H1 (cell line): ENCODE measurements around the gene LUC7L3. TPM values are rescaled to one million over a fixed set of nuclear protein-coding genes. Genes with fewer than 3 reads are reported as not detected.

Experiments
- CTCF ChIA-PET: fragments of 300-600 bp; sonication (Branson Sonifier 250); formaldehyde crosslinking; loops from one replicate; lab custom pipeline; 2021; ENCODE audit not compliant: partially characterized antibody; lab: Charles Lee
- POLR2A ChIA-PET: fragments of 300-600 bp; sonication (Branson Sonifier 250); formaldehyde crosslinking; loops from one replicate; lab custom pipeline; 2021; ENCODE audit warnings: inconsistent platforms; ENCODE audit not compliant: partially characterized antibody; lab: Charles Lee
- DNase-seq, 2 experiments: peaks; one replicate each; pipeline versions ENCODE4 v3.0.0 to v3.0.0-alpha.2; 2010 to 2022; ENCODE audit warnings: low spot score in 2 of 2, low read depth in 1 of 2, mixed read lengths in 1 of 2
- FAIRE-seq: peaks from 2 replicates; lab custom pipeline; 2011; peaks lifted over from hg19 to GRCh38; lab: Jason Lieb, UNC
- H2AFZ ChIP-seq: 2 replicates; pipeline ENCODE4 v1.8.1; 2012; ENCODE audit warnings: low read length, inconsistent platforms
- H2AK5ac ChIP-seq: 2 replicates; pipeline ENCODE4 v1.6.1; 2013; ENCODE audit warnings: low read depth, low read length
- H2BK120ac ChIP-seq: replicated peaks from 2 replicates; pipeline ENCODE3; 2013; ENCODE audit warnings: low read depth, low read length, inconsistent platforms
- H2BK12ac ChIP-seq: 2 replicates; pipeline ENCODE4 v1.6.1; 2013; ENCODE audit warnings: low read depth, low read length
- H2BK15ac ChIP-seq: 2 replicates; pipeline ENCODE4 v1.6.1; 2013; ENCODE audit warnings: low read length
- H2BK20ac ChIP-seq: 2 replicates; pipeline ENCODE4 v1.6.1; 2013; ENCODE audit warnings: low read length
- H2BK5ac ChIP-seq: 2 replicates; pipeline ENCODE4 v1.6.1; 2013; ENCODE audit warnings: low read depth, low read length
- H3K14ac ChIP-seq: 2 replicates; pipeline ENCODE4 v1.6.1; 2013; ENCODE audit warnings: inconsistent platforms; ENCODE audit not compliant: insufficient read length
- H3K18ac ChIP-seq: 2 replicates; pipeline ENCODE4 v1.6.1; 2013; ENCODE audit warnings: low read length; ENCODE audit errors: extremely low read depth
- H3K23ac ChIP-seq: 2 replicates; pipeline ENCODE4 v1.6.1; 2013; ENCODE audit warnings: inconsistent platforms; ENCODE audit not compliant: insufficient read length
- H3K23me2 ChIP-seq: 2 replicates; pipeline ENCODE4 v1.6.1; 2013; ENCODE audit warnings: low read depth, low read length
- H3K27ac ChIP-seq: 2 replicates; pipeline ENCODE4 v1.6.1; 2011; ENCODE audit warnings: low read depth, low read length, inconsistent platforms
- H3K27me3 ChIP-seq, 4 experiments: replicated peaks in 1 of 4; 1 replicate in 1 of 4; 2 replicates in 3 of 4; pipeline versions ENCODE4 v1.6.1 to v1.8.1; 2011 to 2013; ENCODE audit warnings: low read length in 3 of 4, mild to moderate bottlenecking in 3 of 4, inconsistent platforms in 2 of 4, mixed read lengths in 2 of 4, moderate library complexity in 1 of 4; ENCODE audit not compliant: control insufficient read depth in 3 of 4, insufficient read depth in 3 of 4; ENCODE audit errors: extremely low read depth in 1 of 4
- H3K36me3 ChIP-seq, 4 experiments: 2 replicates each; pipeline versions ENCODE4 v1.6.1 to v1.8.1; 2011 to 2013; ENCODE audit warnings: mild to moderate bottlenecking in 4 of 4, low read length in 3 of 4, moderate library complexity in 2 of 4, control low read depth in 1 of 4, inconsistent platforms in 1 of 4; ENCODE audit not compliant: insufficient read depth in 4 of 4, control insufficient read depth in 2 of 4
- H3K4ac ChIP-seq: replicated peaks from 2 replicates; pipeline ENCODE3; 2013; ENCODE audit warnings: low read length, low read depth, mixed read lengths, inconsistent platforms; ENCODE audit not compliant: insufficient read length
- H3K4me1 ChIP-seq, 4 experiments: replicated peaks in 1 of 4; 1 replicate in 1 of 4; 2 replicates in 3 of 4; pipeline versions ENCODE4 v1.6.1 to v1.8.1; 2011 to 2013; ENCODE audit warnings: low read length in 3 of 4, inconsistent platforms in 2 of 4, mixed read lengths in 1 of 4; ENCODE audit not compliant: insufficient read depth in 4 of 4, control insufficient read depth in 3 of 4
- H3K4me2 ChIP-seq, 2 experiments: 2 replicates each; pipeline versions ENCODE4 v1.6.1 to v1.8.1; 2011 to 2013; ENCODE audit warnings: low read depth in 2 of 2, low read length in 2 of 2, control low read depth in 1 of 2, inconsistent platforms in 1 of 2, mild to moderate bottlenecking in 1 of 2; ENCODE audit not compliant: insufficient read depth in 1 of 2
- H3K4me3 ChIP-seq, 4 experiments: fragments of 200-600, 300-600 bp in 1 of 4; sonication (generic), shearing (Covaris generic), sonication (Bioruptor Twin) in 1 of 4; 2 replicates each; pipeline versions ENCODE4 v1.5.1 to v1.8.1; 2011 to 2016; ENCODE audit warnings: low read length in 4 of 4, low read depth in 3 of 4, control low read depth in 2 of 4, inconsistent platforms in 2 of 4, mild to moderate bottlenecking in 2 of 4, mixed read lengths in 1 of 4, moderate library complexity in 1 of 4; ENCODE audit not compliant: insufficient read depth in 2 of 4; ENCODE audit errors: extremely low read depth in 1 of 4
- H3K56ac ChIP-seq: replicated peaks from 2 replicates; pipeline ENCODE3; 2013; ENCODE audit warnings: low read depth, mild to moderate bottlenecking, mixed read lengths, low read length, inconsistent platforms; ENCODE audit not compliant: insufficient read length
- H3K79me1 ChIP-seq: 2 replicates; pipeline ENCODE4 v1.6.1; 2013; ENCODE audit warnings: low read depth, low read length, control low read depth
- H3K79me2 ChIP-seq, 2 experiments: 2 replicates each; pipeline versions ENCODE4 v1.6.1 to v1.8.1; 2012 to 2013; ENCODE audit warnings: low read length in 2 of 2, mild to moderate bottlenecking in 2 of 2, inconsistent platforms in 1 of 2; ENCODE audit not compliant: insufficient read depth in 2 of 2, control insufficient read depth in 1 of 2
- H3K9ac ChIP-seq, 4 experiments: replicated peaks in 1 of 4; 1 replicate in 1 of 4; 2 replicates in 3 of 4; pipeline versions ENCODE4 v1.6.1 to v1.8.1; 2011 to 2013; ENCODE audit warnings: low read depth in 3 of 4, low read length in 3 of 4, control low read depth in 2 of 4, mild to moderate bottlenecking in 2 of 4, moderate library complexity in 2 of 4, inconsistent platforms in 1 of 4; ENCODE audit errors: extremely low read depth in 1 of 4
- H3K9me3 ChIP-seq, 2 experiments: 2 replicates each; pipeline versions ENCODE4 v1.6.1 to v1.8.1; 2012 to 2013; ENCODE audit warnings: mild to moderate bottlenecking in 2 of 2, moderate library complexity in 2 of 2, control low read depth in 1 of 2, inconsistent platforms in 1 of 2, low read depth in 1 of 2, low read length in 1 of 2, mixed read lengths in 1 of 2; ENCODE audit not compliant: insufficient read depth in 2 of 2
- H4K20me1 ChIP-seq, 2 experiments: replicated peaks in 1 of 2; 2 replicates each; pipeline versions ENCODE3 to v1.8.1; 2011 to 2013; ENCODE audit warnings: inconsistent platforms in 2 of 2, low read length in 2 of 2, mild to moderate bottlenecking in 1 of 2; ENCODE audit not compliant: insufficient read depth in 2 of 2, control insufficient read depth in 1 of 2
- H4K5ac ChIP-seq: 2 replicates; pipeline ENCODE4 v1.6.1; 2013; ENCODE audit warnings: low read length, low read depth, mixed read lengths, inconsistent platforms; ENCODE audit not compliant: insufficient read length
- H4K8ac ChIP-seq: 2 replicates; pipeline ENCODE4 v1.8.0; 2013; ENCODE audit warnings: mild to moderate bottlenecking, moderate library complexity, low read length, inconsistent platforms; ENCODE audit not compliant: insufficient read depth; ENCODE audit errors: extremely low read depth
- H4K91ac ChIP-seq: replicated peaks from 2 replicates; pipeline ENCODE3; 2013; ENCODE audit warnings: low read length, mixed read lengths, inconsistent platforms; ENCODE audit not compliant: insufficient read length
- CEBPB ChIP-seq: IDR thresholded peaks from 2 replicates; pipeline ENCODE4 v1.6.1; 2012; ENCODE audit warnings: low read depth, low read length
- CTBP2 ChIP-seq: IDR thresholded peaks from 2 replicates; pipeline ENCODE4 v1.7.0; 2011; ENCODE audit warnings: borderline replicate concordance, mild to moderate bottlenecking, moderate library complexity, mixed read lengths, low read length; ENCODE audit not compliant: insufficient read depth, insufficient read length
- GABPA ChIP-seq: IDR thresholded peaks from 2 replicates; pipeline ENCODE4 v1.6.1; 2011; ENCODE audit warnings: mild to moderate bottlenecking, low read length, moderate library complexity, borderline replicate concordance; ENCODE audit not compliant: insufficient read depth
- GTF2F1 ChIP-seq: IDR thresholded peaks from 2 replicates; pipeline ENCODE4 v1.6.1; 2012; ENCODE audit warnings: low read depth, low read length, improper control_type of control experiment, borderline replicate concordance
- JUN ChIP-seq: IDR thresholded peaks from 2 replicates; pipeline ENCODE4 v1.6.1; 2011; ENCODE audit warnings: low read depth, mild to moderate bottlenecking, improper control_type of control experiment, low read length
- MAX ChIP-seq: IDR thresholded peaks from 2 replicates; pipeline ENCODE4 v1.6.1; 2012; ENCODE audit warnings: inconsistent platforms
- POLR2A ChIP-seq, 2 experiments: IDR thresholded peaks; 1 replicate in 1 of 2; 2 replicates in 1 of 2; pipeline ENCODE4 v1.6.1; 2011; ENCODE audit warnings: low read depth in 2 of 2, low read length in 2 of 2, mild to moderate bottlenecking in 2 of 2; ENCODE audit errors: control extremely low read depth in 1 of 2
- POU5F1 ChIP-seq: IDR thresholded peaks from 2 replicates; pipeline ENCODE4 v1.6.1; 2011; ENCODE audit warnings: low read depth, mild to moderate bottlenecking, low read length, moderate library complexity
- RBBP5 ChIP-seq: IDR thresholded peaks from 2 replicates; pipeline ENCODE4 v1.7.1; 2012; ENCODE audit warnings: low read depth, mild to moderate bottlenecking, inconsistent platforms, low read length, moderate library complexity, borderline replicate concordance
- RFX5 ChIP-seq: IDR thresholded peaks from 2 replicates; pipeline ENCODE4 v1.6.1; 2011; ENCODE audit warnings: low read depth, low read length, improper control_type of control experiment, borderline replicate concordance
- SAP30 ChIP-seq: fragments of 300-600 bp; sonication (generic); IDR thresholded peaks from 2 replicates; pipeline ENCODE4 v1.7.1; 2012; ENCODE audit warnings: low read length, moderate library complexity, mild to moderate bottlenecking, inconsistent platforms; ENCODE audit not compliant: insufficient read depth, insufficient replicate concordance
- SRF ChIP-seq: IDR thresholded peaks from 2 replicates; pipeline ENCODE4 v1.6.1; 2011; ENCODE audit warnings: mild to moderate bottlenecking, low read depth, low read length, moderate library complexity
- SUZ12 ChIP-seq: fragments of 200-600 bp; sonication (generic); IDR thresholded peaks from 2 replicates; pipeline ENCODE4 v1.6.1; 2012; ENCODE audit warnings: mild to moderate bottlenecking, inconsistent platforms, low read length, moderate library complexity, mixed read lengths
- TBP ChIP-seq: IDR thresholded peaks from 2 replicates; pipeline ENCODE4 v1.6.1; 2011; ENCODE audit warnings: low read depth, low read length, improper control_type of control experiment
- WGBS, 2 experiments: shearing (Covaris generic) in 1 of 2; methylation state at CpG; one replicate each; pipeline versions ENCODE4 v1.1.6 to v1.1.7; 2013 to 2015; ENCODE audit warnings: low lambda C conversion rate in 2 of 2, mixed read lengths in 2 of 2, inconsistent platforms in 1 of 2, low coverage in 1 of 2, missing lambda C conversion rate in 1 of 2; ENCODE audit not compliant: insufficient replicate concordance in 2 of 2, insufficient coverage in 1 of 2, insufficient read length in 1 of 2; ENCODE audit errors: extremely low coverage in 1 of 2, missing lambda C conversion rate in 1 of 2; 5-methylcytosine and 5-hydroxymethylcytosine counted together
- polyA plus RNA-seq, 7 experiments: library from polyadenylated mRNA; depleted of rRNA in 3 of 7; stranded (reverse) in 5 of 7; unstranded in 2 of 7; fragments of >200 nt in 5 of 7; fragments of 200-250 nt in 2 of 7; gene quantifications; 1 replicate in 5 of 7; 2 replicates in 1 of 7; 4 replicates in 1 of 7; pipeline versions ENCODE4 v1.2.1 to v1.2.3, GENCODE V29; 2011 to 2013; ENCODE audit warnings: missing spikeins in 2 of 7, mixed read lengths in 2 of 7
- total RNA-seq: library from RNA; stranded (reverse); fragmentation: NEBNext Ultra II Directional; extraction: Animal tissue kit (Norgen Biotek cat#: 25700); gene quantifications from 2 replicates; pipeline ENCODE4 v1.2.1, GENCODE V29; 2021

Gene LUC7L3
- total and polyA plus RNA-seq, 2 of the 8 experiments (the other 6 are each of a cell fraction or from before 2014, with no cell fraction given): 102 to 126 TPM

- Histone ChIP-seq H3K79me1 (no peaks in the 10 kb centered on the region), H4K5ac (no peak overlapping the region), H4K20me1 (no peaks in the 10 kb centered on the region), H2BK15ac (no peak overlapping the region), H4K91ac (no peak overlapping the region), H3K4me3 (no peak overlapping the region), H2BK20ac (no peak overlapping the region), H3K14ac (no peak overlapping the region), H3K23me2 (no peaks in the 10 kb centered on the region), H3K27ac (no peak overlapping the region), H3K27me3 (no peaks in the 10 kb centered on the region), H2BK5ac (no peak overlapping the region), H2AK5ac (no peak overlapping the region), H3K56ac (no peak overlapping the region), H3K18ac (no peak overlapping the region), H3K36me3 (no peaks in the 10 kb centered on the region), H3K9me3 (no peaks in the 10 kb centered on the region), H3K9ac (no peak overlapping the region), H3K4me2 (no peak overlapping the region), H3K23ac (no peak overlapping the region), H3K79me2 (no peaks in the 10 kb centered on the region), H2BK12ac (no peak overlapping the region), H3K4me1 (peaks cover 0 to 5% (median 2%) of the 10 kb centered on the region in 4 experiments; a peak in 4 of 7 replicates), H3K4ac (no peak overlapping the region), H2BK120ac (no peak overlapping the region), H2AFZ (no peak overlapping the region), H4K8ac (no peak overlapping the region)
- DNase-seq: no peak
- no peak for FAIRE-seq
- ChIA-PET CTCF (interaction anchor here (0.6 to 11.5 kb wide), 6 partner anchors 10 to 133 kb away, joined by 3 to 130 read pairs (median 4); no protein-coding TSS in a partner anchor), POLR2A (no interaction called here)
- 98% methylated on average over 6 of the region's 6 CpGs; no CpG with 5 or more reads in 1 of the 2 experiments for WGBS, 2 experiments
- TF ChIP-seq SAP30 (no peak), SRF (no peak), TBP (no peak), POU5F1 (no peak), GTF2F1 (no peak), MAX (no peak), CTBP2 (no peak), CEBPB (no peak), RFX5 (no peak), SUZ12 (no peak), JUN (no peak), RBBP5 (no peak), GABPA (no peak), POLR2A (IDR thresholded peaks at IDR 0.05; ENCODE audit: control extremely low read depth in 1 of 2, low read depth in 2 of 2, low read length in 2 of 2) (no peak)
These were observed 75.0 kb downstream of the LUC7L3 start for GRCh38 chr17:50794361-50794760.
